Measurements from ENCODE around the gene KLK2. TPM values are rescaled to one million over a fixed set of nuclear protein-coding genes. Genes with fewer than 3 reads are reported as not detected.

Gene KLK2
- total RNA-seq, 1 experiment from 2014 or later: not detected

DNA sequence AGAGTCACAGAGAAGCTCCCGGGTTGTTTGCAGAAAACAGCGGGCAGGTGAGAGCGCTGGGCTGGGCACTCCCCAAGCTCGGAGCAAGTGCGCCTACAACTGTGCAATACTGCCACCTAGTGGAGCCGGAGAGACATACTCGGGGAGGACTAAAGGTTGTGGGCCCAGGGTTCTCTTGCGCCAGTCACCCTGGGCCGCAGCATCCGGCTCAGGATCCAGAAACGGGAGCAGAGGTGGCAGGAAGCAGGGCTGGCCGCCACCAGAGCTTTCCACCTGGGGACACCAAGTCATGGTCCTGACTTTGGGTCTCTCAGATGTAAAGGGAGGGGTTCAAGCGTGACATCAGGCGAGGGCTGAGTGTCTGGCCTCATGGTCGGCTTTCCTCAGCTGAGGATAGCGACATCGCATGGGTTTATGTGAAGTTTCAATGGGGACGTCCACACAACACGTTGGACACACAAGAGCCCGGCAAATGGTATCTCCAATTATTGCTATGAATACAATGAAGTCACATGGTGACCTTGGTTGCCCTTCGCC is 49.1 kb downstream of the KLK2 start:
- Histone ChIP-seq H2AFZ (0 out of 2 replicates have a peak overlapping the region, but pooled peaks have one; percentile 26), H3F3A (ENCODE audit: insufficient read depth, low read depth) (peaks cover 38% of the 10 kb centered on the region), H3K27me3 (ENCODE audit: insufficient read depth, low read depth) (0 out of 2 replicates have a peak, but pooled peaks cover under 1% of the 10 kb centered on the region), H3K79me2 (ENCODE audit: low read depth) (no peaks in the 10 kb centered on the region), H3K36me3 (ENCODE audit: low read depth) (no peaks in the 10 kb centered on the region), H3K9me2 (ENCODE audit: insufficient read depth) (no peaks in the 10 kb centered on the region), H3K27ac (peak overlapping the region; percentile 32), H3K4me3 (peak overlapping the region; percentile 36; the same call in 1 of the 2 replicates), H3K9me3 (ENCODE audit: insufficient read depth, low read depth) (no peaks in the 10 kb centered on the region), H3K4me2 (peak overlapping the region; percentile 76), H3K4me1 (replicated peaks; ENCODE audit: insufficient read depth) (peaks cover 37% of the 10 kb centered on the region), H4K20me1 (ENCODE audit: insufficient read depth) (no peaks in the 10 kb centered on the region)
- BruUV-seq (replicated peaks): no TSS peak
- TF ChIP-seq CTCF (conservative IDR thresholded peaks at IDR 0.05): peak; percentile 96
- no peak for TF ChIP-seq EZH2 (IDR thresholded peaks at IDR 0.05; ENCODE audit: low read depth)
- peak; percentile 77 to 80 for DNase-seq
- intact Hi-C loops (cut with micrococcal nuclease; ENCODE audit: unreplicated experiment): loop anchor here (1.0 to 10.0 kb wide), 5 partner anchors 130 to 566 kb away; partner anchors contain the start of gene ACP4
- ChIA-PET POLR2A (ENCODE audit: unreplicated experiment) (interaction anchor here (0.6 kb wide), 2 partner anchors 29 to 487 kb away, joined by 4 read pairs; no protein-coding TSS in a partner anchor), CTCF (interaction anchor here (1.0 to 1.2 kb wide), 2 partner anchors 9 to 80 kb away, joined by 3 to 4 read pairs; no protein-coding TSS in a partner anchor)

GRCh38 chr19:50924586-50924985 is 51.3 kb downstream of the KLK2 start:
- H3K27ac ChIP-seq: 0 out of 2 replicates have a peak overlapping the region, but pooled peaks have one; percentile 5
- BruUV-seq (replicated peaks): no TSS peak
- POLR2A ChIA-PET (ENCODE audit: unreplicated experiment): interaction anchor here (0.6 to 0.7 kb wide), 2 partner anchors 82 to 561 kb away, joined by 3 read pairs; no protein-coding TSS in a partner anchor
- H3K4me3 ChIP-seq: no peak overlapping the region
- peaks cover 37% of the 10 kb centered on the region for H3K4me1 ChIP-seq (replicated peaks; ENCODE audit: insufficient read depth)
- CTCF ChIA-PET: no interaction called here
- intact Hi-C loops (cut with micrococcal nuclease; ENCODE audit: unreplicated experiment): loop anchor here (5.0 to 10.0 kb wide), 2 partner anchors 132 to 390 kb away; partner anchors contain the start of gene ACP4
- H3K9me2 ChIP-seq (ENCODE audit: insufficient read depth): no peaks in the 10 kb centered on the region
- TF ChIP-seq CTCF (conservative IDR thresholded peaks at IDR 0.05) (no peak), EZH2 (IDR thresholded peaks at IDR 0.05; ENCODE audit: low read depth) (no peak)
- H3K36me3 ChIP-seq (ENCODE audit: low read depth): no peaks in the 10 kb centered on the region
- H3F3A ChIP-seq (ENCODE audit: insufficient read depth, low read depth): peaks cover 38% of the 10 kb centered on the region
- no peaks in the 10 kb centered on the region for H4K20me1 ChIP-seq (ENCODE audit: insufficient read depth)
- no peaks in the 10 kb centered on the region for H3K27me3 ChIP-seq (ENCODE audit: insufficient read depth, low read depth)
- no peaks in the 10 kb centered on the region for H3K9me3 ChIP-seq (ENCODE audit: insufficient read depth, low read depth)
- H3K79me2 ChIP-seq (ENCODE audit: low read depth): no peaks in the 10 kb centered on the region
- peak in 1 of 2 experiments; percentile 70 for DNase-seq
- H2AFZ ChIP-seq: no peak overlapping the region
- H3K4me2 ChIP-seq: peak overlapping the region; percentile 3; the same call in 1 of the 2 replicates

GRCh38 chr19:50925734-50926133 is 52.5 kb downstream of the KLK2 start:
- intact Hi-C loops (cut with micrococcal nuclease; ENCODE audit: unreplicated experiment): loop anchor here (10.0 kb wide), 1 partner anchor 391 kb away; no protein-coding TSS in a partner anchor

More at GRCh38 chr19:50925734-50926133, 52.5 kb downstream of the KLK2 start:
- no peak for TF ChIP-seq EZH2 (IDR thresholded peaks at IDR 0.05; ENCODE audit: low read depth)
- no peak for TF ChIP-seq CTCF (conservative IDR thresholded peaks at IDR 0.05)
- H3K27me3 ChIP-seq (ENCODE audit: insufficient read depth, low read depth): no peaks in the 10 kb centered on the region
- H3K79me2 ChIP-seq (ENCODE audit: low read depth): no peaks in the 10 kb centered on the region
- peaks cover 44% of the 10 kb centered on the region for H3F3A ChIP-seq (ENCODE audit: insufficient read depth, low read depth)
- H3K4me2 ChIP-seq: no peak overlapping the region; the same call in 1 of the 2 replicates
- H4K20me1 ChIP-seq (ENCODE audit: insufficient read depth): no peaks in the 10 kb centered on the region
- no peaks in the 10 kb centered on the region for H3K36me3 ChIP-seq (ENCODE audit: low read depth)
- no peak overlapping the region for H3K27ac ChIP-seq
- no peaks in the 10 kb centered on the region for H3K9me3 ChIP-seq (ENCODE audit: insufficient read depth, low read depth)
- H3K4me3 ChIP-seq: no peak overlapping the region
- no TSS peak for BruUV-seq (replicated peaks)
- H3K4me1 ChIP-seq (replicated peaks; ENCODE audit: insufficient read depth): peaks cover 42% of the 10 kb centered on the region
- H2AFZ ChIP-seq: no peak overlapping the region
- no peaks in the 10 kb centered on the region for H3K9me2 ChIP-seq (ENCODE audit: insufficient read depth)
- peak in 1 of 2 experiments; percentile 77 for DNase-seq
- POLR2A ChIA-PET (ENCODE audit: unreplicated experiment): no interaction called here
- CTCF ChIA-PET: interaction anchor here (0.6 kb wide), 1 partner anchor 14 kb away, joined by 9 read pairs; no protein-coding TSS in a partner anchor
